AG04450 (cell line): Measurements from ENCODE around the gene CCNJL. TPM values are rescaled to one million over a fixed set of nuclear protein-coding genes. Genes with fewer than 3 reads are reported as not detected.

ENCODE experiments used
- CTCF ChIA-PET: fragments of 300-600, 350-600 bp; formaldehyde crosslinking; extraction: SDS; loops from one replicate; lab custom pipeline; 2022; ENCODE audit warnings: antibody characterized with exemption, inconsistent platforms; lab: Charles Lee
- POLR2A ChIA-PET: fragments of 350-600 bp; formaldehyde crosslinking; extraction: SDS; loops from one replicate; lab custom pipeline; 2021; ENCODE audit warnings: antibody characterized with exemption, inconsistent platforms; lab: Yijun Ruan, JAX
- DNase-seq: peaks from one replicate; pipeline ENCODE4 v3.0.0-alpha.2; 2011; ENCODE audit warnings: low read depth, low spot score
- H3K27ac ChIP-seq: one replicate; pipeline ENCODE4 v1.5.1; 2012; ENCODE audit warnings: low read depth, low read length, control low read depth
- H3K27me3 ChIP-seq: one replicate; pipeline ENCODE4 v1.6.0; 2012; ENCODE audit warnings: low read length; ENCODE audit not compliant: control insufficient read depth, insufficient read depth
- H3K4me3 ChIP-seq: 2 replicates; pipeline ENCODE4 v1.5.1; 2011; ENCODE audit warnings: mild to moderate bottlenecking, low read depth, low read length, control low read depth
- H3K9me3 ChIP-seq: 2 replicates; pipeline ENCODE4 v1.5.1; 2012; ENCODE audit warnings: low read length; ENCODE audit not compliant: control insufficient read depth, insufficient read depth
- CTCF ChIP-seq: IDR thresholded peaks from 2 replicates; pipeline ENCODE4 v1.5.1; 2011; ENCODE audit warnings: low read depth, low read length, control low read depth, inconsistent platforms
- polyA plus RNA-seq: library from polyadenylated mRNA; depleted of rRNA; stranded (reverse); fragments of >200 nt; gene quantifications from 2 replicates; pipeline ENCODE4 v1.2.3, GENCODE V29; 2011

The CCNJL gene
- polyA plus RNA-seq, 1 experiment = 3.8 TPM

GRCh38 chr5:160293901-160294561, 18.3 kb downstream of the CCNJL start:
- H3K27ac ChIP-seq = no peak overlapping the region
- DNase-seq = no peak
- no peaks in the 10 kb centered on the region for H3K27me3 ChIP-seq
- CTCF ChIA-PET = no interaction called here
- POLR2A ChIA-PET = no interaction called here
- no peaks in the 10 kb centered on the region for H3K9me3 ChIP-seq
- H3K4me3 ChIP-seq = no peak overlapping the region
- no peak for TF ChIP-seq CTCF

- no peak overlapping the region for H3K4me3 ChIP-seq
- no peak for DNase-seq
- no peak overlapping the region for H3K27ac ChIP-seq
- H3K9me3 ChIP-seq = no peaks in the 10 kb centered on the region
- CTCF ChIA-PET = no interaction called here
- TF ChIP-seq CTCF = no peak
- no peaks in the 10 kb centered on the region for H3K27me3 ChIP-seq
- POLR2A ChIA-PET = no interaction called here
Measured at GRCh38 chr5:160293386-160293785, 19.0 kb downstream of the CCNJL start.

GRCh38 chr5:160291467-160291866, 20.9 kb downstream of the CCNJL start:
- Histone ChIP-seq H3K9me3 (no peaks in the 10 kb centered on the region), H3K4me3 (no peak overlapping the region), H3K27ac (no peak overlapping the region), H3K27me3 (no peaks in the 10 kb centered on the region)
- no peak for DNase-seq
- CTCF ChIA-PET = no interaction called here
- POLR2A ChIA-PET = no interaction called here
- no peak for TF ChIP-seq CTCF

- CTCF ChIA-PET = no interaction called here
- Histone ChIP-seq H3K27me3 (no peaks in the 10 kb centered on the region), H3K9me3 (no peaks in the 10 kb centered on the region), H3K27ac (no peak overlapping the region), H3K4me3 (no peak overlapping the region)
- no peak for TF ChIP-seq CTCF
- no peak for DNase-seq
- POLR2A ChIA-PET = no interaction called here
Measured at GRCh38 chr5:160290751-160291150, 21.6 kb downstream of the CCNJL start.

GRCh38 chr5:160289721-160290120, 22.6 kb downstream of the CCNJL start:
- CTCF ChIA-PET = no interaction called here

More at GRCh38 chr5:160289721-160290120, 22.6 kb downstream of the CCNJL start:
- H3K9me3 ChIP-seq = no peaks in the 10 kb centered on the region
- POLR2A ChIA-PET = no interaction called here
- no peak for TF ChIP-seq CTCF
- H3K27me3 ChIP-seq = no peaks in the 10 kb centered on the region
- DNase-seq = no peak
- peak overlapping the region; percentile 2 for H3K27ac ChIP-seq
- H3K4me3 ChIP-seq = no peak overlapping the region
